Kidney epithelial cell (primary cell): ENCODE measurements around the gene UGDH. TPM values are rescaled to one million over a fixed set of nuclear protein-coding genes. Genes with fewer than 3 reads are reported as not detected.

ENCODE experiments used
- DNase-seq: peaks from one replicate; pipeline ENCODE4 v3.0.0-alpha.2; 2010; ENCODE audit warnings: low read depth
- H3K27me3 ChIP-seq: 2 replicates; pipeline ENCODE4 v1.6.0; 2011; ENCODE audit warnings: low read length; ENCODE audit not compliant: control insufficient read depth, insufficient read depth
- H3K36me3 ChIP-seq: 2 replicates; pipeline ENCODE4 v1.5.1; 2011; ENCODE audit warnings: low read length; ENCODE audit not compliant: control insufficient read depth, insufficient read depth
- H3K4me3 ChIP-seq: 2 replicates; pipeline ENCODE4 v1.5.1; 2011; ENCODE audit warnings: low read depth, mild to moderate bottlenecking, control low read depth, low read length
- total RNA-seq: library from RNA; depleted of rRNA; stranded (reverse); fragments of >200 nt; gene quantifications from 2 replicates; pipeline ENCODE4 v1.2.3, GENCODE V29; 2015
- TF ChIP-seq, protein P1 (sequence below): IDR thresholded peaks from 2 replicates; pipeline ENCODE4 v1.5.1; 2011; ENCODE audit warnings: mild to moderate bottlenecking, moderate library complexity, low read length, control low read depth, inconsistent platforms; ENCODE audit not compliant: insufficient read depth, poor library complexity, severe bottlenecking

UGDH gene
- total RNA-seq: 58.7 and 124 TPM in 2 replicates

GRCh38 chr4:39527296-39528060, at the start of gene UGDH:
TSS of gene UGDH (minus strand) at chr4:39527439. CDS start at chr4:39521512, 5,927 bp downstream.
- Histone ChIP-seq H3K27me3 (no peaks in the 10 kb centered on the region), H3K36me3 (no peaks in the 10 kb centered on the region), H3K4me3 (peak within 1 kb of the TSS; percentile 97)
- peak; percentile 94 for DNase-seq
- TF ChIP-seq, protein P1, sequence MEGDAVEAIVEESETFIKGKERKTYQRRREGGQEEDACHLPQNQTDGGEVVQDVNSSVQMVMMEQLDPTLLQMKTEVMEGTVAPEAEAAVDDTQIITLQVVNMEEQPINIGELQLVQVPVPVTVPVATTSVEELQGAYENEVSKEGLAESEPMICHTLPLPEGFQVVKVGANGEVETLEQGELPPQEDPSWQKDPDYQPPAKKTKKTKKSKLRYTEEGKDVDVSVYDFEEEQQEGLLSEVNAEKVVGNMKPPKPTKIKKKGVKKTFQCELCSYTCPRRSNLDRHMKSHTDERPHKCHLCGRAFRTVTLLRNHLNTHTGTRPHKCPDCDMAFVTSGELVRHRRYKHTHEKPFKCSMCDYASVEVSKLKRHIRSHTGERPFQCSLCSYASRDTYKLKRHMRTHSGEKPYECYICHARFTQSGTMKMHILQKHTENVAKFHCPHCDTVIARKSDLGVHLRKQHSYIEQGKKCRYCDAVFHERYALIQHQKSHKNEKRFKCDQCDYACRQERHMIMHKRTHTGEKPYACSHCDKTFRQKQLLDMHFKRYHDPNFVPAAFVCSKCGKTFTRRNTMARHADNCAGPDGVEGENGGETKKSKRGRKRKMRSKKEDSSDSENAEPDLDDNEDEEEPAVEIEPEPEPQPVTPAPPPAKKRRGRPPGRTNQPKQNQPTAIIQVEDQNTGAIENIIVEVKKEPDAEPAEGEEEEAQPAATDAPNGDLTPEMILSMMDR: no peak

DNA sequence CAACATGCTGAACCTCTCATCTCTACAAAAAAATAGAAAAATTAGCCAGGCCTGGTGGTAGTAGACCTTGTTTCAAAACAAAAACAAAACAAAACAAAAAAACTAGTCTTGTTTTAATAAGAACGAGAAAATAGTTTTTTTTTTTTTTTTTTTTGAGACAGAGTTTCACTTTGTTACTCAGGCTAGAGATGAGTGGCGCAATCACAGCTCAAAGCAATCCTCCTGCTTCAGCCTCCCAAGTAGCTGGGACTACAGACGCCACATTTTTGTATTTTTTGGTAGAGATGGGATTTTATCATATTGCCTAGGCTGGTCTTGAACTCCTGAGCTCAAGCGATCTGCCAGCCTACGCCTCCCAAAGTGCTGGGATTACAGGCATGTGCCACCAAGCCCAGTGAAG, 47.7 kb upstream of the UGDH start:
- H3K4me3 ChIP-seq: no peak overlapping the region
- TF ChIP-seq, protein P1: no peak

DNA sequence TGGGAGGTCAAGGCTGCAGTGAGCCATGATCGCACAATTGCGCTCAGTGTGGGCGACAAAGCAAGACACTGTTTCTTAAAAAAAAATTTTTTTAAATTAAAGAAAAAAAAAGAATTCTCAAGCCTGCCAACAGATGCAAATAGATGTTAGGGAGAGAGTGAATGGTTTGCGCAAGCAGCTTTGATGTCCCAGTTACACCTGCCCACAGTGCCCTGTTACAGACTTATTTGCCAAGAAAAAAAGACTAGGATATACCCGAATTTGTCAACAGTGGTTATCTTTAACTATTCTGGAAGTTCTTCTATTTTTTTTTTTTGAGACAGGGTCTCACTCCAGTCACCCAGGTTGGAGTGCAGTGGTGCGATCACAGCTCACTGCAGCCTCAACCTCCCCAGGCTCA, 44.3 kb upstream of the UGDH start:
- Histone ChIP-seq H3K27me3 (no peaks in the 10 kb centered on the region), H3K36me3 (no peaks in the 10 kb centered on the region), H3K4me3 (no peak overlapping the region)
- TF ChIP-seq, protein P1: no peak
- DNase-seq: no peak

More for the DNA sequence above, 47.7 kb upstream of the UGDH start:
- no peaks in the 10 kb centered on the region for H3K36me3 ChIP-seq
- DNase-seq: no peak
- no peaks in the 10 kb centered on the region for H3K27me3 ChIP-seq

DNA sequence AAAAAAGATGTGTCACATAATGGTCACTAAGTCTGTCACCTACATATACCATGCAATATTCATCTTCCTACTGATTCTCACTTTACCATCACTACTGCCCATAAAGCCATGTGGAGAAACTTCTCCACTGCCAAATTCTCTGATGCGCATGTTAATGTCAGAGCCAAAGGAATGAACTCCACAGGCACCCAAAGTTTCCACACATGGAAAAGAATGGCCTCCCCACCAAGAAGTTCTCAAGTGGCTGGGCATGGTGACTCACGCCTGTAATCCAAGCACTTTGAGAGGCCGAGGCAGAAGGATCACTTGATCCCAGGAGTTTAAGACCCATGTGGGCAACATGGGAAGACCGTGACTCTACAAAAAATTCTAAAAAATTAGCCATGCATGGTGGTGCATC, 43.8 kb upstream of the UGDH start:
- TF ChIP-seq, protein P1: no peak
- Histone ChIP-seq H3K4me3 (no peak overlapping the region), H3K36me3 (no peaks in the 10 kb centered on the region), H3K27me3 (no peaks in the 10 kb centered on the region)
- no peak for DNase-seq

DNA sequence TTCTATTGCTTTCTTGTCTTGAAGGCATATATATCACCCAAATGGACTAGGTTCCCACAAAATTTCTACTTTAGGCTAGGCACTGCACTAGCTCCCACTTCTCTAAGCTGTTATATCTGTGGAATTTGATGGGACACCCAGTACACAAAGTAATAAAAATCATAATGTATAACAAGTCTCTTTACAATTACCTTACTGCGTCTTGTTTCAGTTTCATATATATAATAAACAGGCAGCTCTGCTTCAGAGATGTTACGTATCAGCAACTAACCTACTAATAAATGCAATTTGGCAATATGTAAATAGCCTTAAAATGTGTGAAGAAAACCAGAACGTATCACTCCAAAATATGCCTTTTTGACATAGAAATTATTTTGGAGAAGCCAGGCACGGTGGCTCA, 42.0 kb upstream of the UGDH start:
- peaks cover 1% of the 10 kb centered on the region for H3K36me3 ChIP-seq
- H3K27me3 ChIP-seq: no peaks in the 10 kb centered on the region
- TF ChIP-seq, protein P1: no peak
- H3K4me3 ChIP-seq: no peak overlapping the region
- no peak for DNase-seq

DNA sequence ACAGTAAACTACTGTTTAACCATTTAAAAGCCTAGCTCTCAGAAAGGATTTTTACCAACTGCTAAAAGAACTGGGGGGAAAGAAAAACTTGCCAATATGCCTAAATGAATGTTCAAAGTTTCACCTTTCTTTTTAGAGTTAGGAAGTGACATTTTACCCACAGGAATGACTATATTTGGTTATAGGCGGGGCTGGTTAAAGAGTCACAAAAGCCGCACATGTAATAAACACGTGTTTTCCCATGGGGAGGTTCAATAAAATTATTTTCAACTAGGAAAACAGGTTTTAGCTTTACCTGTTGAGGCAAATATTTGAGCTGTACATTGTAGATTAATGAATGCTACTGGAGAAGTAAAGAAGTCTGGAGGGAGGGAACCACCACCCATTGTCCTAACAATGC, 41.6 kb upstream of the UGDH start:
- Histone ChIP-seq H3K4me3 (no peak overlapping the region), H3K36me3 (peaks cover 1% of the 10 kb centered on the region), H3K27me3 (no peaks in the 10 kb centered on the region)
- no peak for DNase-seq
- TF ChIP-seq, protein P1: no peak
